B cell (primary cell): ENCODE data around the gene MGAT5. TPM values are rescaled to one million over a fixed set of nuclear protein-coding genes. Genes with fewer than 3 reads are reported as not detected.

Experiments
- ATAC-seq: fragments of 200-7000 bp; cut with Tn5 transposase; one replicate; pipeline ENCODE4 v1.10.0; 2021; ENCODE audit warnings: low read depth, mild to moderate bottlenecking, moderate number of reproducible peaks, moderate library complexity
- CTCF ChIA-PET: fragments of 350-600 bp; sonication (Branson Sonifier 250); formaldehyde crosslinking; loops from one replicate; lab custom pipeline; 2021; ENCODE audit warnings: antibody characterized with exemption, inconsistent platforms; lab: Charles Lee
- POLR2A ChIA-PET: fragments of 350-600 bp; sonication (Branson Sonifier 250); formaldehyde crosslinking; loops from one replicate; lab custom pipeline; 2021; ENCODE audit warnings: antibody characterized with exemption; lab: Charles Lee
- DNase-seq: peaks from one replicate; pipeline ENCODE4 v3.0.0; 2013
- H2AFZ ChIP-seq: 2 replicates; pipeline ENCODE4 v1.6.1; 2012; ENCODE audit warnings: mild to moderate bottlenecking, low read depth, low read length; ENCODE audit not compliant: insufficient read depth, poor library complexity, severe bottlenecking
- H3K27ac ChIP-seq, 2 donors: 1 replicate in 1 of 2; 2 replicates in 1 of 2; pipeline ENCODE4 v1.5.1; 2012 to 2013; ENCODE audit warnings: low read length in 2 of 2, mild to moderate bottlenecking in 2 of 2, moderate library complexity in 1 of 2
- H3K27me3 ChIP-seq, 4 experiments: fragments of 200-600 bp in 1 of 4; sonication (generic) in 1 of 4; replicated peaks in 1 of 4; 1 replicate in 2 of 4; 2 replicates in 2 of 4; pipeline versions ENCODE4 v1.6.1 to v1.7.0; 2013 to 2016; ENCODE audit warnings: low read length in 3 of 4, mild to moderate bottlenecking in 2 of 4, mixed read lengths in 1 of 4, moderate library complexity in 1 of 4; ENCODE audit not compliant: insufficient read depth in 4 of 4, control insufficient read depth in 3 of 4; ENCODE audit errors: control extremely low read depth in 1 of 4
- H3K36me3 ChIP-seq, 2 experiments: replicated peaks in 1 of 2; 1 replicate in 1 of 2; 2 replicates in 1 of 2; pipeline versions ENCODE4 v1.6.1 to v1.7.1; 2013; ENCODE audit warnings: low read length in 1 of 2; ENCODE audit not compliant: insufficient read depth in 2 of 2, control insufficient read depth in 1 of 2; ENCODE audit errors: control extremely low read depth in 1 of 2, extremely low read depth in 1 of 2
- H3K4me1 ChIP-seq, 2 donors: fragments of 200-600 bp in 1 of 2; sonication (generic) in 1 of 2; 1 replicate in 1 of 2; 2 replicates in 1 of 2; pipeline versions ENCODE4 v1.5.1 to v1.6.1; 2013 to 2017; ENCODE audit warnings: low read length in 2 of 2; ENCODE audit not compliant: control insufficient read depth in 2 of 2, insufficient read depth in 2 of 2
- H3K4me2 ChIP-seq: replicated peaks from 2 replicates; pipeline ENCODE3; 2012; ENCODE audit warnings: mild to moderate bottlenecking, low read depth, low read length; ENCODE audit not compliant: poor library complexity, severe bottlenecking
- H3K4me3 ChIP-seq, 5 experiments: fragments of 200-600 bp in 1 of 5; sonication (generic) in 1 of 5; 1 replicate in 3 of 5; 2 replicates in 2 of 5; pipeline versions ENCODE4 v1.5.1 to v1.7.0; 2011 to 2016; ENCODE audit warnings: low read length in 4 of 5, mild to moderate bottlenecking in 4 of 5, low read depth in 2 of 5, control low read depth in 1 of 5, moderate library complexity in 1 of 5; ENCODE audit not compliant: insufficient read depth in 1 of 5; ENCODE audit errors: control extremely low read depth in 1 of 5, extremely low read depth in 1 of 5
- H3K79me2 ChIP-seq: fragments of 200-600 bp; sonication (generic); one replicate; pipeline ENCODE4 v1.6.0; 2016; ENCODE audit warnings: low read length; ENCODE audit not compliant: control insufficient read depth, insufficient read depth
- H3K9ac ChIP-seq: fragments of 200-600 bp; sonication (generic); 2 replicates; pipeline ENCODE4 v1.6.1; 2017; ENCODE audit warnings: mild to moderate bottlenecking, low read length, moderate library complexity
- H3K9me3 ChIP-seq, 3 donors: one replicate each; pipeline versions ENCODE4 v1.6.1 to v1.7.1; 2013; ENCODE audit warnings: low read length in 2 of 3; ENCODE audit not compliant: control insufficient read depth in 2 of 3, insufficient read depth in 1 of 3; ENCODE audit errors: control extremely low read depth in 1 of 3
- H4K20me1 ChIP-seq: 2 replicates; pipeline ENCODE4 v1.6.0; 2012; ENCODE audit warnings: mild to moderate bottlenecking, low read length; ENCODE audit not compliant: insufficient read depth, control insufficient read depth, poor library complexity, severe bottlenecking
- H3K27ac Mint-ChIP-seq: one replicate; pipeline ENCODE4 v1.8.0; 2021; ENCODE audit warnings: mixed read lengths
- H3K27me3 Mint-ChIP-seq: one replicate; pipeline ENCODE4 v1.8.0; 2021; ENCODE audit warnings: mixed read lengths
- H3K4me1 Mint-ChIP-seq: one replicate; pipeline ENCODE4 v1.8.0; 2021; ENCODE audit warnings: mixed read lengths
- H3K4me3 Mint-ChIP-seq: one replicate; pipeline ENCODE4 v1.8.0; 2021; ENCODE audit warnings: mixed read lengths
- H3K9me3 Mint-ChIP-seq: one replicate; pipeline ENCODE4 v1.8.0; 2022; ENCODE audit warnings: mixed read lengths; ENCODE audit not compliant: insufficient read depth
- CTCF ChIP-seq: fragments of 200-600 bp; IDR thresholded peaks from one replicate; pipeline ENCODE4 v1.8.0; 2022; ENCODE audit warnings: antibody characterized with exemption, mild to moderate bottlenecking
- EZH2 ChIP-seq: IDR thresholded peaks from 2 replicates; pipeline ENCODE4 v1.6.1; 2012; ENCODE audit warnings: borderline replicate concordance, low read depth, mild to moderate bottlenecking, moderate library complexity, low read length; ENCODE audit not compliant: insufficient read depth, poor library complexity, severe bottlenecking
- WGBS: methylation state at CpG from one replicate; pipeline ENCODE4 v1.1.5; 2013; ENCODE audit warnings: missing lambda C conversion rate; ENCODE audit not compliant: insufficient coverage; 5-methylcytosine and 5-hydroxymethylcytosine counted together
- intact Hi-C: fragments of 100-400 bp; cut with micrococcal nuclease; formaldehyde crosslinking; loops from one replicate; pipeline ENCODE4 v1.10.0; 2022
- polyA plus RNA-seq: library from polyadenylated mRNA; depleted of rRNA; stranded (reverse); fragments of >200 nt; gene quantifications from 2 replicates; pipeline ENCODE4 v1.2.3, GENCODE V29; 2012
- total RNA-seq, 2 donors: library from RNA; stranded (reverse); fragments of 120-200 nt in 1 of 2; gene quantifications; 1 replicate in 1 of 2; 2 replicates in 1 of 2; pipeline versions ENCODE4 v1.2.3 to v1.2.4, GENCODE V29; 2013 to 2022

The MGAT5 gene
- total and polyA plus RNA-seq, 2 donors (not counting 1 experiment from before 2014, with no cell fraction given) = 27.2 to 184 TPM

GRCh38 chr2:134257965-134258683 is 4.3 kb downstream of the MGAT5 start:
- peaks cover 92 to 95% of the 10 kb centered on the region in 2 donors for H3K4me1 ChIP-seq
- peaks cover 93% of the 10 kb centered on the region for H3K4me1 Mint-ChIP-seq
- peaks cover 0 to 24% of the 10 kb centered on the region in 2 experiments for H3K36me3 ChIP-seq
- no peaks in the 10 kb centered on the region for H3K27me3 ChIP-seq
- H3K4me3 Mint-ChIP-seq = peak overlapping the region; percentile 80
- H3K79me2 ChIP-seq = peaks cover 91% of the 10 kb centered on the region
- no peak overlapping the region for H2AFZ ChIP-seq
- no peaks in the 10 kb centered on the region for H3K27me3 Mint-ChIP-seq
- WGBS = 93% methylated on average over 2 of the region's 7 CpGs
- ChIA-PET CTCF (interaction anchor here (1.4 to 6.8 kb wide), 3 partner anchors 14 to 154 kb away, joined by 6 to 60 read pairs (median 8); no protein-coding TSS in a partner anchor), POLR2A (no interaction called here)
- peak overlapping the region; percentile 99 for H3K27ac Mint-ChIP-seq
- H3K4me3 ChIP-seq = peak overlapping the region in 3 of 5 experiments; percentile 21 to 66 (median 62)
- TF ChIP-seq CTCF (no peak), EZH2 (no peak)
- H3K9me3 ChIP-seq = no peaks in the 10 kb centered on the region
- no peaks in the 10 kb centered on the region for H3K9me3 Mint-ChIP-seq
- H3K4me2 ChIP-seq = peak overlapping the region; percentile 81
- intact Hi-C loops = no loop called here
- H3K9ac ChIP-seq = peak overlapping the region; percentile 65
- no peak for ATAC-seq
- peak overlapping the region; percentile 94 to 96 for H3K27ac ChIP-seq
- no peaks in the 10 kb centered on the region for H4K20me1 ChIP-seq
- DNase-seq = no peak
